HCT116 (cell line): Measurements from ENCODE around the gene POLR3GL. TPM values are rescaled to one million over a fixed set of nuclear protein-coding genes. Genes with fewer than 3 reads are reported as not detected.
"Not testable (repeated sequence)": the region's sequence is repeated elsewhere in the genome, so short reads cannot be mapped to it uniquely, and the experiment has no call there.

Source experiments
- ATAC-seq: fragments of 200-7000 bp; cut with Tn5 transposase; 2 replicates; pipeline ENCODE4 v1.9.1; 2020; ENCODE audit warnings: mild to moderate bottlenecking, moderate library complexity
- BruUV-seq: library from RNA; stranded (reverse); fragments of 400-500 nt; replicated peaks from 2 replicates; lab custom pipeline; 2021; lab: Mats Ljungman, UMichigan
- CTCF ChIA-PET: fragments of 300-600 bp; sonication (Branson Sonifier 250); formaldehyde crosslinking; loops from one replicate; lab custom pipeline; 2021; ENCODE audit warnings: antibody characterized with exemption; lab: Charles Lee
- POLR2A ChIA-PET: fragments of 300-600, 350-600 bp; sonication (Branson Sonifier 250); formaldehyde crosslinking; loops from one replicate; lab custom pipeline; 2021; ENCODE audit warnings: antibody characterized with exemption; lab: Charles Lee
- RAD21 ChIA-PET, 2 experiments: fragments of 300-600 bp; sonication (Branson Sonifier 250); formaldehyde crosslinking; loops; one replicate each; lab custom pipeline; 2023; ENCODE audit warnings: low total read pairs in 2 of 2; ENCODE audit not compliant: uncharacterized antibody in 2 of 2, unreplicated experiment in 2 of 2, low non-redundant PET in 1 of 2; lab: Charles Lee
- DNase-seq: peaks from one replicate; pipeline ENCODE4 v3.0.0-alpha.2; 2010; ENCODE audit warnings: low read depth, low spot score
- H2AFZ ChIP-seq: fragments of 200-600 bp; shearing (Covaris generic), sonication (generic); 2 replicates; pipeline ENCODE4 v1.6.1; 2017; ENCODE audit warnings: low read depth, mixed run types, mixed read lengths, antibody characterized with exemption, low read length; ENCODE audit not compliant: poor library complexity, severe bottlenecking
- H3K27ac ChIP-seq: 2 replicates; pipeline ENCODE4 v1.5.1; 2012; ENCODE audit warnings: low read depth, low read length
- H3K27me3 ChIP-seq: fragments of 200-600 bp; sonication (generic); 2 replicates; pipeline ENCODE4 v1.6.1; 2016; ENCODE audit warnings: mixed run types, low read length, mixed read lengths; ENCODE audit not compliant: insufficient read depth
- H3K36me3 ChIP-seq, 2 experiments: fragments of 200-500 bp in 1 of 2; fragments of 200-600 bp in 1 of 2; sonication (Bioruptor generic) in 1 of 2; sonication (generic) in 1 of 2; 2 replicates each; pipeline versions ENCODE4 v1.5.1 to v1.6.1; 2014 to 2016; ENCODE audit warnings: low read length in 2 of 2, inconsistent platforms in 1 of 2, mixed read lengths in 1 of 2, mixed run types in 1 of 2; ENCODE audit not compliant: insufficient read depth in 2 of 2, control insufficient read depth in 1 of 2
- H3K4me1 ChIP-seq, 2 experiments: fragments of 200-600 bp in 1 of 2; sonication (generic) in 1 of 2; 2 replicates each; pipeline versions ENCODE4 v1.5.1 to v1.6.1; 2012 to 2017; ENCODE audit warnings: low read length in 2 of 2, inconsistent platforms in 1 of 2, mild to moderate bottlenecking in 1 of 2, mixed read lengths in 1 of 2, mixed run types in 1 of 2, moderate library complexity in 1 of 2; ENCODE audit not compliant: insufficient read depth in 2 of 2, control insufficient read depth in 1 of 2
- H3K4me2 ChIP-seq: fragments of 200-600 bp; sonication (generic); 2 replicates; pipeline ENCODE4 v1.6.1; 2017; ENCODE audit warnings: mixed run types, low read length, mixed read lengths
- H3K4me3 ChIP-seq, 2 experiments: fragments of 200-600 bp in 1 of 2; sonication (generic) in 1 of 2; replicated peaks in 1 of 2; 2 replicates each; pipeline ENCODE4 v1.5.1; 2011 to 2016; ENCODE audit warnings: low read length in 2 of 2, control low read depth in 1 of 2, low read depth in 1 of 2, mild to moderate bottlenecking in 1 of 2, mixed read lengths in 1 of 2, mixed run types in 1 of 2
- H3K79me2 ChIP-seq: fragments of 200-600 bp; sonication (generic); 2 replicates; pipeline ENCODE4 v1.6.1; 2017; ENCODE audit warnings: mild to moderate bottlenecking, mixed run types, low read length, moderate library complexity, mixed read lengths; ENCODE audit not compliant: insufficient read depth
- H3K9ac ChIP-seq: fragments of 200-600 bp; sonication (generic); 2 replicates; pipeline ENCODE4 v1.6.1; 2016; ENCODE audit warnings: low read length, mixed read lengths
- H3K9me2 ChIP-seq: fragments of 200-600 bp; sonication (generic), shearing (Covaris generic); 2 replicates; pipeline ENCODE4 v1.6.1; 2017; ENCODE audit warnings: mixed run types, mild to moderate bottlenecking, moderate library complexity; ENCODE audit not compliant: insufficient read depth
- H3K9me3 ChIP-seq, 2 experiments: fragments of 200-500 bp in 1 of 2; fragments of 200-600 bp in 1 of 2; sonication (Bioruptor generic) in 1 of 2; sonication (generic) in 1 of 2; 2 replicates each; pipeline ENCODE4 v1.6.1; 2014 to 2017; ENCODE audit warnings: low read length in 2 of 2, mixed read lengths in 2 of 2, inconsistent platforms in 1 of 2, low read depth in 1 of 2, mild to moderate bottlenecking in 1 of 2, mixed run types in 1 of 2, moderate library complexity in 1 of 2; ENCODE audit not compliant: control insufficient read depth in 1 of 2, insufficient read depth in 1 of 2
- H4K20me1 ChIP-seq: fragments of 200-600 bp; sonication (generic), shearing (Covaris generic); 2 replicates; pipeline ENCODE4 v1.6.1; 2017; ENCODE audit warnings: mixed run types, mild to moderate bottlenecking, moderate library complexity; ENCODE audit not compliant: insufficient read depth
- POLR2AphosphoS5 ChIP-seq: IDR thresholded peaks from 2 replicates; pipeline ENCODE4 v1.6.1; 2011; ENCODE audit warnings: mild to moderate bottlenecking, low read depth, low read length, moderate library complexity
- RAD21 ChIP-seq: IDR thresholded peaks from 2 replicates; pipeline ENCODE4 v1.6.1; 2012; ENCODE audit warnings: low read depth, mild to moderate bottlenecking
- intact Hi-C: fragments of 100-400 bp; cut with micrococcal nuclease; formaldehyde crosslinking; loops from 2 replicates; pipeline ENCODE4 v1.10.0; 2022
- total RNA-seq: library from RNA; stranded (reverse); gene quantifications from one replicate; pipeline ENCODE4 v1.2.1, GENCODE V29; 2021; ENCODE audit not compliant: unreplicated experiment

The POLR3GL gene
- total RNA-seq, 1 experiment from 2014 or later: 17.9 TPM

DNA sequence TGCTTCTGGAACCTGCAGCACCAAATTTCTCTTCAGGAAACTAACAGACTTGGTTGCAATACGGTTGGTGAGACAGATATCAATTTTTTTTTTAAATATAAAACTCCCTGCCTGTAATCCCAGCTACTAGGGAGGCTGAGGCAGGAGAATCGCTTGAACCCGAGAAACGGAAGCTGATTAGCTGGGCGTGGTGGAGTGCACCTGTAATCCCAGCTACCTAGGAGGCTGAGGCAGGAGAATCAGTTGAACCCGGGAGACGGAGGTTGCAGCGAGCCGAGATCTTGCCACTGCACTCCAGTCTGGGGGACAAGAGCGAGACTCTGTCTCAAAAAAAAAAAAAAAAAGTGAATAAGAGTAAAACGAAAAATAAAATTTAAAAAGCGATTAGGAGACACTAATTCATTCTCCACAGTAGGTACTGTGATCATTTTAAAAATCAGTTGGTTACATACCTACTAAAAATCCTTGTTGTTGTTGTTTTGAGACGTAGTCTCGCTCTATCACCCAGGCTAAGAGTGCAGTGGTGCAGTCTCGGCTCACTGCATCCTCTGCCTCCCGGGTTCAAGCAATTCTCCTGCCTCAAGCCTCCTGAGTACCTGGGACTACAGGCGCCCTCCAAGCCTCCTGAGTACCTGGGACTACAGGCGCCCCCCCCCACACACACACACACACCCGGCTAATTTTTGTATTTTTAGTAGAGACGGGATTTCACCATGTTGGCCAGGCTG lies 36.4 kb upstream of the POLR3GL start:
- ChIA-PET CTCF (interaction anchor here (1.0 to 2.1 kb wide), 9 partner anchors 9 to 79 kb away, joined by 3 to 11 read pairs (median 5); partner anchors contain the start of genes ANKRD34A, LIX1L, PIAS3 and POLR3GL), POLR2A (interaction anchor here (0.6 to 2.1 kb wide), 18 partner anchors 9 to 647 kb away, joined by 3 to 22 read pairs (median 4); partner anchors contain the start of genes ANKRD34A, LIX1L, PEX11B and PIAS3)
- Histone ChIP-seq H3K4me1 (peaks cover 9 to 18% of the 10 kb centered on the region in 2 experiments; a peak in 3 of 4 replicates), H3K9ac (peak overlapping the region; percentile 97)
- 0 out of 2 replicates have a peak, but pooled peaks have one; percentile 22 for TF ChIP-seq POLR2AphosphoS5
- TF ChIP-seq RAD21: no peak
- TF ChIP-seq, all 23 proteins: peak for 1
- Histone ChIP-seq H3K9me2 (no peaks in the 10 kb centered on the region), H3K4me3 (peak overlapping the region; percentile 86 to 88), H3K4me2 (peak overlapping the region; percentile 81), H4K20me1 (no peaks in the 10 kb centered on the region), H3K79me2 (peaks cover 16% of the 10 kb centered on the region), H3K27me3 (no peaks in the 10 kb centered on the region), H3K36me3 (peaks cover 5 to 6% of the 10 kb centered on the region in 2 experiments; a peak in 3 of 4 replicates), H3K9me3 (no peaks in the 10 kb centered on the region), H2AFZ (no peak overlapping the region), H3K27ac (peak overlapping the region; percentile 99)
- ATAC-seq: peak; percentile 24
- BruUV-seq: TSS peak; percentile 95
- no peak for DNase-seq
- intact Hi-C loops: no loop called here
- RAD21 ChIA-PET: interaction anchor here (0.7 to 1.5 kb wide), 4 partner anchors 30 to 83 kb away, joined by 3 to 5 read pairs (median 4); partner anchors contain the start of genes LIX1L (in 1 of the 2) and NUDT17 (in 1 of the 2)

DNA sequence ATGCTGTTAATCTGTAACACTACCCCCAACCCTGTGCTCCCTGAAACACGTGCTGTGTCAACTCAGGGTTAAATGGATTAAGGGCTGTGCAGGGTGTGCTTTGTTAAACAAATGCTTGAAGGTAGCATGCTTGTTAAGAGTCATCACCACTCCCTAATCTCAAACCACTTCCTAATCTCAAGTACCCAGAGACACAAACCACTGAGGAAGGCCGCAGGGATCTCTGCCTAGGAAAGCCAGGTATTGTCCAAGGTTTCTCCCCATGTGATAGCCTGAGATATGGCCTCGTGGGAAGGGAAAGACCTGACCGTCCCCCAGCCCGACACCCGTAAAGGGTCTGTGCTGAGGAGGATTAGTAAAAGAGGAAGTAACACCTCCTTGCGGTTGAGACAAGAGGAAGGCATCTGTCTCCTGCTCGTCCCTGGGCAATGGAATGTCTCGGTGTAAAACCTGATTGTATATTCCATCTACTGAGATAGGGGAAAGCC lies 31.9 kb upstream of the POLR3GL start:
- H3K4me2 ChIP-seq, H3K4me3 ChIP-seq, BruUV-seq, H4K20me1 ChIP-seq, H3K36me3 ChIP-seq, H2AFZ ChIP-seq, H3K9me2 ChIP-seq, H3K9me3 ChIP-seq, ATAC-seq, POLR2A ChIA-PET, RAD21 ChIA-PET, H3K79me2 ChIP-seq, H3K27me3 ChIP-seq, H3K27ac ChIP-seq, H3K9ac ChIP-seq, DNase-seq, CTCF ChIA-PET: not testable (repeated sequence)
- H3K4me1 ChIP-seq: peaks cover 4 to 11% of the 10 kb centered on the region in 2 experiments; a peak in 2 of 4 replicates
- intact Hi-C loops: loop anchor here (2.0 kb wide), 1 partner anchor 44 kb away; no protein-coding TSS in a partner anchor
